ENCODE data around the gene ARL3. TPM values are rescaled to one million over a fixed set of nuclear protein-coding genes. Genes with fewer than 3 reads are reported as not detected.

Gene ARL3
- total RNA-seq, 1 experiment from 2014 or later = 12.1 TPM

Other genes with a start within 250 kb of the ARL3 start
- 117 and 126 TPM in 2 replicates for gene ACTR1A, start 211.7 kb downstream of the ARL3 start, total RNA-seq (2014; rRNA removed; shearing (Covaris generic))
- 2.7 and 3.7 TPM in 2 replicates for gene SUFU, start 210.4 kb downstream of the ARL3 start, total RNA-seq (2014; rRNA removed; shearing (Covaris generic))
- 77.2 and 93.3 TPM in 2 replicates for gene TRIM8, start 69.9 kb downstream of the ARL3 start, total RNA-seq (2014; rRNA removed; shearing (Covaris generic))
- 1.1 and 3.1 TPM in 2 replicates for gene SFXN2, start 239 bp upstream of the ARL3 start, total RNA-seq (2014; rRNA removed; shearing (Covaris generic))
- 13.3 and 21.0 TPM in 2 replicates for gene WBP1L, start 29.6 kb upstream of the ARL3 start, total RNA-seq (2014; rRNA removed; shearing (Covaris generic))
- gene CYP17A1, start 123.0 kb upstream of the ARL3 start, total RNA-seq (2014; rRNA removed; shearing (Covaris generic)) = not detected in 2 replicates
- 31.9 and 41.9 TPM in 2 replicates for gene BORCS7, start 139.9 kb upstream of the ARL3 start, total RNA-seq (2014; rRNA removed; shearing (Covaris generic))
- gene AS3MT, start 155.1 kb upstream of the ARL3 start, total RNA-seq (2014; rRNA removed; shearing (Covaris generic)) = 0.09 and 0.45 TPM in 2 replicates
- gene CNNM2, start 203.9 kb upstream of the ARL3 start, total RNA-seq (2014; rRNA removed; shearing (Covaris generic)) = 8.2 and 8.9 TPM in 2 replicates

Data from SJSA1 (cell line).